Activated naive CD4-positive, alpha-beta T cell treated with Interleukin-2 at 50 U/mL for 16 hours (primary cell): ENCODE measurements around the gene PUM2.
"Not testable (repeated sequence)": the region's sequence is repeated elsewhere in the genome, so short reads cannot be mapped to it uniquely, and the experiment has no call there.

Experiments used
- DNase-seq: peaks from one replicate; pipeline ENCODE4 v3.0.0-alpha.2; 2020

The PUM2 gene

GRCh38 chr2:20350753-20351554 lies at the start of gene PUM2:
TSS of gene PUM2 (minus strand) at chr2:20350844. CDS start at chr2:20327360, 23,484 bp downstream.
- DNase-seq = peak; percentile 96

- no peak for DNase-seq
Observed at GRCh38 chr2:20400306-20400705, 49.7 kb upstream of the PUM2 start.

GRCh38 chr2:20398956-20399567 lies 48.4 kb upstream of the PUM2 start:
- no peak for DNase-seq

GRCh38 chr2:20397811-20398447 lies 47.3 kb upstream of the PUM2 start:
- DNase-seq = no peak

- DNase-seq = no peak
Observed at GRCh38 chr2:20396356-20397000, 45.8 kb upstream of the PUM2 start.

GRCh38 chr2:20393986-20394385 lies 43.3 kb upstream of the PUM2 start:
- no peak for DNase-seq

- DNase-seq = no peak
Observed at GRCh38 chr2:20391951-20392699, 41.5 kb upstream of the PUM2 start.

GRCh38 chr2:20390524-20391123 lies 40.0 kb upstream of the PUM2 start:
- no peak for DNase-seq

GRCh38 chr2:20384953-20385352 lies 34.3 kb upstream of the PUM2 start:
- DNase-seq = no peak

GRCh38 chr2:20382965-20383810 lies 32.5 kb upstream of the PUM2 start:
- DNase-seq = no peak

- DNase-seq = no peak
Observed at GRCh38 chr2:20381457-20381856, 30.8 kb upstream of the PUM2 start.

- no peak for DNase-seq
Observed at GRCh38 chr2:20378891-20379519, 28.4 kb upstream of the PUM2 start.

- no peak for DNase-seq
Observed at GRCh38 chr2:20378341-20378740, 27.7 kb upstream of the PUM2 start.

GRCh38 chr2:20377741-20378140 lies 27.1 kb upstream of the PUM2 start:
- no peak for DNase-seq

- not testable (repeated sequence) for DNase-seq
Observed at GRCh38 chr2:20374982-20375381, 24.3 kb upstream of the PUM2 start.

GRCh38 chr2:20372896-20373640 lies 22.4 kb upstream of the PUM2 start:
- no peak for DNase-seq

GRCh38 chr2:20371323-20372025 lies 20.8 kb upstream of the PUM2 start:
- DNase-seq = no peak

- DNase-seq = no peak
Observed at GRCh38 chr2:20370191-20370590, 19.5 kb upstream of the PUM2 start.

GRCh38 chr2:20369366-20369765 lies 18.7 kb upstream of the PUM2 start:
- no peak for DNase-seq
